Activated T-helper 1 cell treated with anti-CD3 and anti-CD28 coated beads, Interleukin-12 subunit alpha, Interleukin-12 subunit beta, Interleukin-2, Interleukin-4 antibody, amounts not matched to agents 30 ng/mL and 10 ng/mL and 1 ng/mL, durations not matched to agents 14 hours and 24 hours and 36 hours (primary cell): Measurements from ENCODE around the gene CD151. TPM values are rescaled to one million over a fixed set of nuclear protein-coding genes. Genes with fewer than 3 reads are reported as not detected.

ENCODE experiments used
- DNase-seq: peaks from one replicate; pipeline ENCODE4 v3.0.0; 2021; ENCODE audit warnings: low spot score
- H3K27ac Mint-ChIP-seq: one replicate; pipeline ENCODE4 v1.8.0; 2021; ENCODE audit warnings: mild to moderate bottlenecking, mixed read lengths
- H3K27me3 Mint-ChIP-seq: one replicate; pipeline ENCODE4 v1.8.0; 2022; ENCODE audit warnings: mild to moderate bottlenecking, moderate library complexity, mixed read lengths; ENCODE audit not compliant: insufficient read depth
- H3K36me3 Mint-ChIP-seq: one replicate; pipeline ENCODE4 v1.8.0; 2021; ENCODE audit warnings: low read depth, mixed read lengths
- H3K4me1 Mint-ChIP-seq: one replicate; pipeline ENCODE4 v1.8.0; 2021; ENCODE audit warnings: low read depth, mixed read lengths
- H3K4me3 Mint-ChIP-seq: one replicate; pipeline ENCODE4 v1.8.0; 2021; ENCODE audit warnings: mild to moderate bottlenecking, moderate library complexity, mixed read lengths
- H3K9me3 Mint-ChIP-seq: one replicate; pipeline ENCODE4 v1.8.0; 2021; ENCODE audit warnings: mixed read lengths
- intact Hi-C: fragments of 100-400 bp; cut with micrococcal nuclease; formaldehyde crosslinking; loops from one replicate; pipeline ENCODE4 v1.15.1; 2024
- total RNA-seq: library from RNA; stranded (reverse); gene quantifications from 2 replicates; pipeline ENCODE4 v1.2.3, GENCODE V29; 2022

CD151 gene
- total RNA-seq, 1 donor from 2014 or later = 80.6 TPM

DNA sequence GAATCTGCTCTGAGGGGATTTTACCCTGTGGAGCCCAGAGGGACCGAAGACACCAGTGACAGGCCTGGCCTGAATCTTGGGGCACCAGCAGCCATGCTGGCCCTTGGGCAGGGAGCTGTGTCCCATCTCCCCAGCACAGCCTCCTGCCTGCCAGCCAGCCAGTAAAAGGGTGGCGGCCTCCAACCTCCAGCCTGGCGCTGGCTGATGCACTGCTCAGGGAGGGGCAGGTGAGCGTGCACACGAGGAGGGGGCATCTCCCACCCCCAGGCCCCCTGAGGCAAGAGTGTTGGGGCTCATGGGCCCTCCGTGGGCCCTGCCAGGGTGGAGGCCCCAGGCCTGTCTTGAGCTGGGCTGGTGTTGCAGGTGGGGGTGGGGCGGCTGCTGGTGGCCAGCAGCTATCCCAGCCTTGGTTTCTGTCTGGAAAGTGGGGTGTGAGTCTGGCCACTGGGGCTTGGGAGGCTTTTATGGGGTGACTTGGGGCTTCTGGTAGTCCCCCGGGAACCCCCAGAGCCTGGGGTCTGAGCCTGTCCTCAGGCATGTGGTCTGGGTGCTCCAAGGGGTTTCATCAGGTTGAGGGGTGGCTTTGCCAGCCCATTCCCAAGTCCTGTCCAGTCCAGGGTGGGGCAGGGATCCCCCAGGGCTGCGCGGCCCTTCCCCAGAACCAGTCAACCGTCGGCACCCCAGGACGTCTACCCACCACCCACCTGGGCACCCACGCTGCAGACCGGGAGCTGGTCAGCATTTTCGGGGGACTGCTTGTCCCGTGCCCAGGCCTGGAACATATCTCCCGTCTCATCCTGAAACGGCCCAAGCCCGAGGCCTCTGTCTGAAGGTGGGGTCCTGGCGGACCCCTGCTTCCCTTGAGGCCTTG lies 27.7 kb downstream of the CD151 start:
- H3K4me1 Mint-ChIP-seq = no peaks in the 10 kb centered on the region
- H3K27me3 Mint-ChIP-seq = no peaks in the 10 kb centered on the region
- H3K36me3 Mint-ChIP-seq = no peaks in the 10 kb centered on the region
- H3K27ac Mint-ChIP-seq = no peak overlapping the region
- H3K9me3 Mint-ChIP-seq = no peaks in the 10 kb centered on the region
- intact Hi-C loops = no loop called here
- H3K4me3 Mint-ChIP-seq = no peak overlapping the region
- no peak for DNase-seq

DNA sequence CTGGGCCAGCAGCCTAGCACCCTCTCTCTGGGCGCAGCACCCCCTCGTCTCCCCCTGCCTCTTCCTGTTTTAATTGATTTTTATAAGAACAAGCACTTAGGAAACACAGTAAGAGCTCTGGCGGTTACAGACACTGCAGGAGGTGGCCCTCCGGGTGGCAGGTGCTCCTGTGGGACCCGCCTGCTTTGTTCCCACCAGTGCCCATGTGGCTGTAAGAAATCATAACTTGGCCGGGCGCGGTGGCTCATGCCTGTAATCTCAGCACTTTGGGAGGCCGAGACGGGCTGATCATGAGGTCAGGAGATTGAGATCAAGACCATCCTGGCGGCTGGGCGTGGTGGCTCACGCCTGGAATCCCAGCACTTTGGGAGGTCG lies 28.3 kb downstream of the CD151 start:
- Mint-ChIP-seq H3K27ac (no peak overlapping the region), H3K27me3 (no peaks in the 10 kb centered on the region), H3K4me1 (no peaks in the 10 kb centered on the region), H3K9me3 (no peaks in the 10 kb centered on the region), H3K4me3 (no peak overlapping the region), H3K36me3 (no peaks in the 10 kb centered on the region)
- intact Hi-C loops = no loop called here
- DNase-seq = no peak

DNA sequence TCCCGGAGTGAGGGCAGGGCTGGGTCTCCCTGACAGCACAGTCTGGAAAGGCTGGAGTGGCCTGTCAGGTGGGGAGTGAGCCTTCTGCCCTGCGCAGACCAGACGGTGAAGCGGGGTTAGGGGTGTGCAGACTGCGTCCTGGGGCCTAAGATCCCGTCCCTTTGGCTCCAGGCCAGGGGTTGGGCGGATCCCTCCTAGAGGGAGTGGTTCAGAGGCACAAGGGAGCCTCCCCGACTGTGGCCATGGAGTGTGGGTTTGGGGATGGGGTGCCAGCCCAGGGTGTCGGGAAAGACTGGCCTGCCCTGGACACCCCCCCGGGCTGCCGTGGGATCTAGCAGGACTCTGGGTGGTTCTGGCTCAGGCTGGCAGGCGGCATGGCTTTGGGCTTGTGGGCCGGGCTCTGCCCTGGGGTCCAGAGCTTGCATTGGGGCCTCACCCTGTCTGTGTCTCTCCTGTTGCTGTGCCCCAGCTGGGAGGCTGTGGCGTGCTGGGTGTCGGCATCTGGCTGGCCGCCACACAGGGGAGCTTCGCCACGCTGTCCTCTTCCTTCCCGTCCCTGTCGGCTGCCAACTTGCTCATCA lies 29.4 kb downstream of the CD151 start:
- no peaks in the 10 kb centered on the region for H3K36me3 Mint-ChIP-seq
- intact Hi-C loops = no loop called here
- no peaks in the 10 kb centered on the region for H3K9me3 Mint-ChIP-seq
- H3K27ac Mint-ChIP-seq = no peak overlapping the region
- no peak for DNase-seq
- H3K4me3 Mint-ChIP-seq = no peak overlapping the region
- no peaks in the 10 kb centered on the region for H3K27me3 Mint-ChIP-seq
- no peaks in the 10 kb centered on the region for H3K4me1 Mint-ChIP-seq

DNA sequence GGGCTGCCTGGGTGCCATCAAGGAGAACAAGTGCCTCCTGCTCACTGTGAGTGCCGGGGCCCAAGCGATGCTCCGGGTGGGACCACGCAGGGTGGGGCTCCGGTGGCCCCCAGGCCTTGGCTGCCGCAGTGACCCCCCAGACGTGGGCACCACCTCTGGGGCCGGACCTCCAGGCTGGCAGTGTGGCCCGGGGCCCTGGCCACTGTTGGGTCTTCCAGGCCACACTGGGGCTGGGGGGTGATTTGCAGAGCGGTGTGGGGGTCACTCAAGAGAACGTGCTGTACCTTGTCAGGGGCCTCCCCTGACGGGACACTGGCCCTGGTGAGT lies 29.9 kb downstream of the CD151 start:
- H3K9me3 Mint-ChIP-seq = no peaks in the 10 kb centered on the region
- H3K36me3 Mint-ChIP-seq = no peaks in the 10 kb centered on the region
- intact Hi-C loops = no loop called here
- H3K27me3 Mint-ChIP-seq = no peaks in the 10 kb centered on the region
- no peak overlapping the region for H3K27ac Mint-ChIP-seq
- no peak overlapping the region for H3K4me3 Mint-ChIP-seq
- no peaks in the 10 kb centered on the region for H3K4me1 Mint-ChIP-seq
- DNase-seq = no peak

DNA sequence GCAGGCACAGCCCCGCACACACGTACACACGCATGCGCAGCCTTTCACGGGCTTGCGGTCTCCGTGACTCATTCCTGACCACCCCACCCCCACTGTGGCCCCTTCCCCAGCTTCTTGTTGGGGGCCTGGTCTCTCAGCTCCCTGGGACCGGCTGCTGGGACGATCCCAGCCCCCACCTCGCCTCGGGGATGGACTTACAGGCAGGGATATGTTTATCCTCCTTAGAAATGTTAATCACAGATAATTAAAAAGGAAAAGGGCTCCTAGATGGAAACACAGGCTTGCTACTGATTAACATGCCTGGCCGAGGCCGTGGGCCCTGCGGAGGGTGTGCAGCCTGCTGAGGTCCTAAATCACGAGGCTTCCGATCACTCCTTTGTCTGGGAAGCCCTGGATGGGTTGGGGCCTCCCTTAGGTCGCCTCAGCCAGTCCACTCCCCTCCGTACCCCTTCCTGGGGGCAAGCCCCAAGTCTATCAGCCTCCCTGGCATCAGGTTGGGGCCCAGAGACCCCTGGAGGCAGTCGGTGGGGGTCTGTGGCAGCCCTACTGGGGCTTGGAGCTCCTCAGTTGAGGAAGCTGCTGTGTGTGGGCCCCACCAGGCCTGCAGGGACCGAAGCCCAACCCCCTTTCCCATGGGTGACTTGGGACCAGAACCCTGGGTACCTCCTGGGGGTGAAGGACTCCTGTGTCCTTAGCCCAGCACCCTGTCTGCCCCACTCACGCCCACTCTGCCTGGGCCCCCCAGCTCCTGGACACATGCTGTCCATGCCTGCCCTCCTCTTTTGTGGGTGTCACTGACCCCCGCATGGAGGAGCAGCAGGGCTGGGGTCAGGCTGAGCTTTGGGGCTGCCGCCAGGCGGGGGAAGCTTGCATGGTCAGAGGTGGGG lies 30.5 kb downstream of the CD151 start:
- no peak for DNase-seq
- Mint-ChIP-seq H3K27me3 (no peaks in the 10 kb centered on the region), H3K4me1 (no peaks in the 10 kb centered on the region), H3K27ac (no peak overlapping the region), H3K9me3 (no peaks in the 10 kb centered on the region), H3K4me3 (no peak overlapping the region), H3K36me3 (no peaks in the 10 kb centered on the region)
- intact Hi-C loops = no loop called here

DNA sequence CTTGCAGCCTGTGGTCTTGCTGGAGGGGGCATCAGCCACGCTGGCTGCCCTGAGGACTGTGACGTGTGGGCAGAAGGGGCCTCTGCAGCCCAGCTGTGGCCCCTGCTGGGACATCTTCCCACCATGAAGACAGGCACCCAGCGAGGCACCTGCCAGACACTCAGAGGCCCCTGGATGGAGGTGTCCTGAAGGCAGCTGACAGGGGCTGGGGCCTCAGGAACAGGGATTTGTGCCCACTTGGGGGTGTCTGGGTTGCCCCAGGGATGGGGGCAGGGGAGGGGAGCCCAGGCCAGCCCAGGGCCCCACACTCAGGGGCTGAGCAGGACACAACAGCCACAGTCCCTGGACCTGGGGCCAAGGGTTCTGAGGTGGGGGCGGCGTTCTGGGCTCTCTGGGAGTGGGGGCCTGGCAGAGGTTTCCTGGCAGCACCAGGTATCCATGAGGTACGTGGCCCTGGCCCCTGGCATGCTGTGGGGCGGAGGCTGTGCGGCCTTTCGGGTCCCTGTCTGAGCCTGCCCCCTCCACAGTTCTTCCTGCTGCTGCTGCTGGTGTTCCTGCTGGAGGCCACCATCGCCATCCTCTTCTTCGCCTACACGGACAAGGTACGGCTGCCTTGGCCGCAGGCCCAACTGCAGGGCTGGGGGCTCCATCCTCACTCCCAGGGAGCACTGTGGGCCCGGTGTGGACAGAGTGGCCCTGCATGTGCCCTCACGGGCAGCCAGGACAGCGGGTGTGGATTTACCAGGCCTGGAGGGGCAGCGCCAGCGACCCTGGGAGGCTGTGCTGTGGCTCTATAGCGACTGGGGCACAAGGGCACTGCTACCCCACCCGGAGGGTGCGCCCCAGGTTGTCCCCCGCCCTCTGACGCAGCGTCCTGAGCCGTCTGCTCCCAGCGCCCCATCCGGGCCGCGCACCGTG lies 31.4 kb downstream of the CD151 start:
- H3K4me1 Mint-ChIP-seq = no peaks in the 10 kb centered on the region
- no peaks in the 10 kb centered on the region for H3K9me3 Mint-ChIP-seq
- H3K27me3 Mint-ChIP-seq = no peaks in the 10 kb centered on the region
- no peak overlapping the region for H3K4me3 Mint-ChIP-seq
- H3K27ac Mint-ChIP-seq = no peak overlapping the region
- H3K36me3 Mint-ChIP-seq = no peaks in the 10 kb centered on the region
- DNase-seq = no peak
- intact Hi-C loops = no loop called here

DNA sequence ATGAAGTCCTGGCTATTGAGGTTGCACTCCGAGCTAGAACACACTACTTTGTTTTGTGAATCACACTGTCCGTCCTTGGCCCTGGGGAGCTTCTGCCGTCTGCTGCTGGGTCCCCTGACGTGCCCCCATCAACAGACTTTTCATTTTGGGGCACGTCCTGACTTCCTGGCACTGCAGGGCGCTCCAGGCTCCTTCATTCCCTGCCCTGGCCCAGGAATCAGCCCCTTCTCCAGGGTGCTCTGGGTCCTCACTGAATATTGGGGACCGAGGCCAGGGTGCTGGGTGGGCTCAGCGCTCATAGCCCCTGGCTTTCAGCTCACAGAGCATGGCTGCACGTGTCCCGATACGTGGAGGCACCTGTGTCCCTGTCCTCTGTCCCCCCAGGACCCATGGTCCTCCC lies 32.1 kb downstream of the CD151 start:
- no peaks in the 10 kb centered on the region for H3K36me3 Mint-ChIP-seq
- no peak overlapping the region for H3K4me3 Mint-ChIP-seq
- no peaks in the 10 kb centered on the region for H3K9me3 Mint-ChIP-seq
- H3K4me1 Mint-ChIP-seq = no peaks in the 10 kb centered on the region
- no peaks in the 10 kb centered on the region for H3K27me3 Mint-ChIP-seq
- no peak for DNase-seq
- H3K27ac Mint-ChIP-seq = no peak overlapping the region
- intact Hi-C loops = no loop called here

DNA sequence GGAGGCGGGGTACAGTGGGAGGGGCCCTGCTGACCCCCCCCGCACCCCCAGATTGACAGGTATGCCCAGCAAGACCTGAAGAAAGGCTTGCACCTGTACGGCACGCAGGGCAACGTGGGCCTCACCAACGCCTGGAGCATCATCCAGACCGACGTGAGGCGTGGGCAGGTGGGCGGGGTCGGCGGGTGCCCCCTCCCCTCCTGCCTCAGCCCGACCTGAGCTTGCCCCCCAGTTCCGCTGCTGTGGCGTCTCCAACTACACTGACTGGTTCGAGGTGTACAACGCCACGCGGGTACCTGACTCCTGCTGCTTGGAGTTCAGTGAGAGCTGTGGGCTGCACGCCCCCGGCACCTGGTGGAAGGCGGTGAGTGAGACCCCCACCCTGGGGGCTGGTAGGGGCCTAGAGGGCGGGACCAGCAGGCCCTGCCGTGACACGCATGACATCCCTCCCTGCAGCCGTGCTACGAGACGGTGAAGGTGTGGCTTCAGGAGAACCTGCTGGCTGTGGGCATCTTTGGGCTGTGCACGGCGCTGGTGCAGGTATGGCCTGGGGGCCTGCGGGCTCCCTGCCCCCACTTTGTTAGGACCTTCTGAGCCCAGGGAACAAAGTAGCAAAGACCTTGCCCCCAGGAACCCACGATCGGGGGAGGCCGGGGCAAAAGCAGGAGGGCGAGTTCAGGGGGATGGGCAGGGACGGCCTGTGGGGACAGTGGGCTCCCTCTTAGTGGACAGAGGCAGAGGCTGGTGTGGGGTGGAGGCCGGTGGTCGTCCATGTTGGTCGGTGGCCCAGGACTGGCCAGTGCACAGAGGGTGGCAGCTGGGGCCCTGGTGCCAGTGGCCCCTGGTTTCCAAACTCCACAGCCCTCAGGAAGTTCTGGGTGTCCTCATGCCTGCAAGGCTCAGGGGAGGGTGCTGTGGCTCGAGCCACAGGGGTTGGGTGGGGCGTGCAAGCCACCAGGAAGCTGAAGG lies 33.0 kb downstream of the CD151 start:
- H3K27ac Mint-ChIP-seq = no peak overlapping the region
- H3K4me3 Mint-ChIP-seq = no peak overlapping the region
- H3K36me3 Mint-ChIP-seq = no peaks in the 10 kb centered on the region
- intact Hi-C loops = no loop called here
- H3K4me1 Mint-ChIP-seq = no peaks in the 10 kb centered on the region
- H3K9me3 Mint-ChIP-seq = no peaks in the 10 kb centered on the region
- DNase-seq = no peak
- H3K27me3 Mint-ChIP-seq = no peaks in the 10 kb centered on the region

DNA sequence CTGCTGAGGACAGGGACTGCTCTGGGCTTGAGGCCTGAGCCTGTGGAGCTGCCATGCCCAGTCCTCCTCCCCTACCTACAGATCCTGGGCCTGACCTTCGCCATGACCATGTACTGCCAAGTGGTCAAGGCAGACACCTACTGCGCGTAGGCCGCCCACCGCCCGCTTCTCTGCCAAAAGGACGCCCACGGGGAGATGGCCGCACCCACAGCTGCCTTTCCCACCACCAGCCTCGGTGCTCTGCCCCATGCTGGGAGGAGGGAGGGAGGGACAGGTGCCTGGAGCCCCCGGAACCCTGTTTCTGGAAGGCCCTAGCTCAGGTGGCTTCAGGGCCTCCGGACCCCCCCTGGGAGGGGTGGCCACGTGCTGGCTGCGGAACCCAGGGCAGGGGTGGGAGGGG lies 33.7 kb downstream of the CD151 start:
- Mint-ChIP-seq H3K4me1 (no peaks in the 10 kb centered on the region), H3K36me3 (no peaks in the 10 kb centered on the region), H3K9me3 (no peaks in the 10 kb centered on the region), H3K27ac (no peak overlapping the region), H3K27me3 (no peaks in the 10 kb centered on the region), H3K4me3 (no peak overlapping the region)
- no peak for DNase-seq
- intact Hi-C loops = no loop called here

- H3K4me3 Mint-ChIP-seq = no peak overlapping the region
- H3K27me3 Mint-ChIP-seq = no peaks in the 10 kb centered on the region
- DNase-seq = no peak
- H3K9me3 Mint-ChIP-seq = no peaks in the 10 kb centered on the region
- H3K27ac Mint-ChIP-seq = no peak overlapping the region
- no peaks in the 10 kb centered on the region for H3K4me1 Mint-ChIP-seq
- intact Hi-C loops = no loop called here
- no peaks in the 10 kb centered on the region for H3K36me3 Mint-ChIP-seq
These were observed 35.2 kb downstream of the CD151 start for GRCh38 chr11:867856-868358.

- H3K4me1 Mint-ChIP-seq = no peaks in the 10 kb centered on the region
- H3K27me3 Mint-ChIP-seq = no peaks in the 10 kb centered on the region
- H3K9me3 Mint-ChIP-seq = no peaks in the 10 kb centered on the region
- no peak for DNase-seq
- H3K36me3 Mint-ChIP-seq = no peaks in the 10 kb centered on the region
- intact Hi-C loops = no loop called here
- H3K27ac Mint-ChIP-seq = no peak overlapping the region
- no peak overlapping the region for H3K4me3 Mint-ChIP-seq
These were observed 35.6 kb downstream of the CD151 start for GRCh38 chr11:868394-868793.
